Chondrocyte (in vitro differentiated cells): ENCODE data around the gene BCAR3. TPM values are rescaled to one million over a fixed set of nuclear protein-coding genes. Genes with fewer than 3 reads are reported as not detected.
A peak's percentile ranks its signal among the peaks of the same experiment; 100 is the strongest.
"Not testable (repeated sequence)": the region's sequence is repeated elsewhere in the genome, so short reads cannot be mapped to it uniquely, and the experiment has no call there.

ENCODE experiments used
- DNase-seq: peaks from one replicate; pipeline ENCODE4 v3.0.0; 2021; ENCODE audit warnings: mixed read lengths, low spot score
- H3K27ac Mint-ChIP-seq: one replicate; pipeline ENCODE4 v1.8.0; 2021; ENCODE audit warnings: mild to moderate bottlenecking, moderate library complexity, mixed read lengths; ENCODE audit not compliant: unreplicated experiment
- H3K27me3 Mint-ChIP-seq: 2 replicates; pipeline ENCODE4 v1.8.0; 2021; ENCODE audit warnings: low read depth, mixed read lengths
- H3K36me3 Mint-ChIP-seq: 2 replicates; pipeline ENCODE4 v1.8.0; 2021; ENCODE audit warnings: low read depth, mixed read lengths
- H3K4me1 Mint-ChIP-seq: 2 replicates; pipeline ENCODE4 v1.8.0; 2021; ENCODE audit warnings: low read depth, mild to moderate bottlenecking, mixed read lengths
- H3K4me3 Mint-ChIP-seq: one replicate; pipeline ENCODE4 v1.8.0; 2021; ENCODE audit warnings: mild to moderate bottlenecking, moderate library complexity, mixed read lengths; ENCODE audit not compliant: unreplicated experiment
- H3K9me3 Mint-ChIP-seq: 2 replicates; pipeline ENCODE4 v1.8.0; 2021; ENCODE audit warnings: low read depth, mixed read lengths
- CTCF ChIP-seq: fragments of 200-600 bp; sonication (generic); IDR thresholded peaks from 2 replicates; pipeline ENCODE4 v1.5.0; 2021; ENCODE audit warnings: antibody characterized with exemption, mild to moderate bottlenecking, moderate library complexity
- total RNA-seq: library from RNA; stranded (reverse); gene quantifications from 3 replicates; pipeline ENCODE4 v1.2.1, GENCODE V29; 2021

Gene BCAR3
- total RNA-seq, 1 donor from 2014 or later: 18.5 TPM

GRCh38 chr1:93593854-93594602 is 87.6 kb downstream of the BCAR3 start:
- DNase-seq: no peak
- Mint-ChIP-seq H3K27ac (no peak overlapping the region), H3K4me3 (no peak overlapping the region), H3K4me1 (peaks cover 79% of the 10 kb centered on the region), H3K27me3 (no peaks in the 10 kb centered on the region), H3K9me3 (no peaks in the 10 kb centered on the region), H3K36me3 (peaks cover 7% of the 10 kb centered on the region)
- no peak for TF ChIP-seq CTCF

GRCh38 chr1:93592551-93592949 is 89.1 kb downstream of the BCAR3 start:
- peak overlapping the region; percentile 65 for H3K27ac Mint-ChIP-seq
- peaks cover 21% of the 10 kb centered on the region for H3K36me3 Mint-ChIP-seq
- H3K9me3 Mint-ChIP-seq: no peaks in the 10 kb centered on the region
- peaks cover 77% of the 10 kb centered on the region for H3K4me1 Mint-ChIP-seq
- H3K4me3 Mint-ChIP-seq: no peak overlapping the region
- no peak for DNase-seq
- no peaks in the 10 kb centered on the region for H3K27me3 Mint-ChIP-seq
- no peak for TF ChIP-seq CTCF

GRCh38 chr1:93591676-93592550 is 89.7 kb downstream of the BCAR3 start:
- H3K4me1 Mint-ChIP-seq: peaks cover 75% of the 10 kb centered on the region
- DNase-seq: no peak
- H3K9me3 Mint-ChIP-seq: no peaks in the 10 kb centered on the region
- H3K4me3 Mint-ChIP-seq: no peak overlapping the region
- no peak for TF ChIP-seq CTCF
- peaks cover 23% of the 10 kb centered on the region for H3K36me3 Mint-ChIP-seq
- no peaks in the 10 kb centered on the region for H3K27me3 Mint-ChIP-seq
- peak overlapping the region; percentile 87 for H3K27ac Mint-ChIP-seq

DNA sequence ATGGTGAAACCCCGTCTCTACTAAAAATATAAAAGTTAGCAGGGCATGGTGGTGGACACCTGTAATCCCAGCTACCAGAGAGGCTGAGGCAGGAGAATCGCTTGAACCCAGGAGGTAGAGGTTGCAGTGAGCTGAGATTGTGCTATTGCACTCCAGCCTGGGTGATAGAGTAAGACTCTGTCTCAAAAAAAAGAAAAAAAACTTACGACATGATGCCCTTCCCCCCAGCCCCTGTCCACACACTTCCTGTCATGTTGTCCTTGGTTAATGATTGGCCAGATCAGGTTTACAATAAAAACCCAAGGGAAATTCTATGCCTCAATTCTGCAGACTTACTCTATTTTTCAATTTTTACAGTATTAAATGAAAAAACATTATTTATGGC is 90.4 kb downstream of the BCAR3 start:
- H3K9me3 Mint-ChIP-seq, DNase-seq, H3K4me3 Mint-ChIP-seq, H3K27me3 Mint-ChIP-seq: not testable (repeated sequence)
- Mint-ChIP-seq H3K4me1 (peaks cover 69% of the 10 kb centered on the region), H3K27ac (peak overlapping the region; percentile 87), H3K36me3 (peaks cover 23% of the 10 kb centered on the region)

DNA sequence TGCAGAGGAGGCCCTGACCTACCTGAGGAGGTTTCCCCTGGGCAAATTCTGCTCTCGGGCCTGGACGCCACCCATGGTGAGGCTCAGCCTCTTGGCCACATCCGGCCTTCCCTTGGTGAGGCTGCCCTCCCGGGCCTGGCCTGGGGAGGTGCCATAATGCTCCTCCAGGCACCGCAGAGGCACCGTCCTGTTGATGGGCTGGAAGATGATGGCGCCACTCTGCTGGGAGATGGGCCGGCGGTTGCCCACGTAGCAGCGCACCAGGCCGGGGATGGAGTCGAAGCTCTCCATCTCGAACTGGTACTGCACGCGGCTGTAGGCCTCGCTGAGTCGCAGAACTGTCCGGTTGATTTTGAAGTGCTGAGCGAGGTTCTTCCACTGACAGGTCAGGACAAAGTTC is 92.7 kb downstream of the BCAR3 start:
- peaks cover 68% of the 10 kb centered on the region for H3K4me1 Mint-ChIP-seq
- no peak for TF ChIP-seq CTCF
- DNase-seq: no peak
- no peaks in the 10 kb centered on the region for H3K9me3 Mint-ChIP-seq
- H3K27me3 Mint-ChIP-seq: no peaks in the 10 kb centered on the region
- no peak overlapping the region for H3K4me3 Mint-ChIP-seq
- no peak overlapping the region for H3K27ac Mint-ChIP-seq
- H3K36me3 Mint-ChIP-seq: peaks cover 27% of the 10 kb centered on the region
